ENCODE data around the gene MGAT4B.

- TF ChIP-seq CTCF (conservative IDR thresholded peaks at IDR 0.05): no peak
- no peak for TF ChIP-seq ZFX (IDR thresholded peaks at IDR 0.05)
Observed at GRCh38 chr5:179824745-179825112, 18.1 kb upstream of the MGAT4B start.
